ENCODE measurements around the gene ZMYND8. TPM values are rescaled to one million over a fixed set of nuclear protein-coding genes. Genes with fewer than 3 reads are reported as not detected.
A peak's percentile ranks its signal among the peaks of the same experiment; 100 is the strongest.

The ZMYND8 gene
- total and polyA plus RNA-seq, 2 of the 8 experiments (the other 6 are each of a cell fraction or from before 2014, with no cell fraction given) = 50.5 to 163 TPM

- ChIA-PET CTCF (ENCODE audit: partially characterized antibody) (interaction anchor here (0.7 to 6.4 kb wide), 7 partner anchors 9 to 304 kb away, joined by 3 to 71 read pairs (median 3); partner anchors contain the start of gene ZMYND8), POLR2A (ENCODE audit: partially characterized antibody) (interaction anchor here (0.7 to 42.1 kb wide), 6 partner anchors 11 to 145 kb away, joined by 3 to 1191 read pairs (median 3); partner anchors contain the start of gene ZMYND8)
- Histone ChIP-seq H3K14ac (ENCODE audit: insufficient read length) (no peak overlapping the region), H2BK5ac (ENCODE audit: low read depth, low read length) (0 out of 2 replicates have a peak overlapping the region, but pooled peaks have one; percentile 84), H3K4ac (replicated peaks; ENCODE audit: insufficient read length, low read depth, low read length) (no peak overlapping the region), H3K79me1 (ENCODE audit: low read depth, low read length) (no peaks in the 10 kb centered on the region), H2AFZ (ENCODE audit: low read length) (no peak overlapping the region), H3K79me2 (ENCODE audit: control insufficient read depth in 1 of 2, insufficient read depth in 2 of 2, low read length in 2 of 2) (peaks cover 6 to 7% of the 10 kb centered on the region in 2 experiments; a peak in 3 of 4 replicates), H2BK12ac (ENCODE audit: low read depth, low read length) (no peak overlapping the region), H3K4me2 (ENCODE audit: insufficient read depth in 1 of 2, low read depth in 2 of 2, low read length in 2 of 2) (peak overlapping the region in 1 of 2 experiments; percentile 25; a peak in 1 of 4 replicates), H3K23me2 (ENCODE audit: low read depth, low read length) (peaks cover 6% of the 10 kb centered on the region; the same call in 1 of the 2 replicates), H3K4me1 (replicated peaks in 1 of 4; ENCODE audit: control insufficient read depth in 3 of 4, insufficient read depth in 4 of 4, low read length in 3 of 4) (peaks cover 6 to 13% (median 10%) of the 10 kb centered on the region in 4 experiments), H4K8ac (ENCODE audit: extremely low read depth, insufficient read depth, low read length) (no peak overlapping the region), H3K18ac (ENCODE audit: extremely low read depth, low read length) (0 out of 2 replicates have a peak overlapping the region, but pooled peaks have one; percentile 15), H4K91ac (replicated peaks; ENCODE audit: insufficient read length, low read length) (peak overlapping the region; percentile 2), H4K20me1 (replicated peaks in 1 of 2; ENCODE audit: control insufficient read depth in 1 of 2, insufficient read depth in 2 of 2, low read length in 2 of 2) (no peaks in the 10 kb centered on the region), H3K9ac (replicated peaks in 1 of 4; ENCODE audit: extremely low read depth in 1 of 4, low read depth in 3 of 4, low read length in 3 of 4) (no peak overlapping the region), H3K27ac (ENCODE audit: low read depth, low read length) (no peak overlapping the region), H2AK5ac (ENCODE audit: low read depth, low read length) (0 out of 2 replicates have a peak overlapping the region, but pooled peaks have one; percentile 56), H3K4me3 (ENCODE audit: extremely low read depth in 1 of 4, insufficient read depth in 2 of 4, low read depth in 3 of 4, low read length in 4 of 4) (no peak overlapping the region), H2BK20ac (ENCODE audit: low read length) (peak overlapping the region; percentile 29), H4K5ac (ENCODE audit: insufficient read length, low read depth, low read length) (no peak overlapping the region), H3K23ac (ENCODE audit: insufficient read length) (no peak overlapping the region), H2BK120ac (replicated peaks; ENCODE audit: low read depth, low read length) (no peak overlapping the region), H3K56ac (replicated peaks; ENCODE audit: insufficient read length, low read depth, low read length) (no peak overlapping the region), H3K27me3 (replicated peaks in 1 of 4; ENCODE audit: control insufficient read depth in 3 of 4, extremely low read depth in 1 of 4, insufficient read depth in 3 of 4, low read length in 3 of 4) (no peaks in the 10 kb centered on the region), H2BK15ac (ENCODE audit: low read length) (0 out of 2 replicates have a peak overlapping the region, but pooled peaks have one; percentile 53), H3K36me3 (ENCODE audit: control insufficient read depth in 2 of 4, insufficient read depth in 4 of 4, low read length in 3 of 4) (no peaks in the 10 kb centered on the region), H3K9me3 (ENCODE audit: insufficient read depth in 2 of 2, low read depth in 1 of 2, low read length in 1 of 2) (no peaks in the 10 kb centered on the region)
- WGBS, 2 experiments (ENCODE audit: extremely low coverage in 1 of 2, insufficient coverage in 1 of 2, insufficient read length in 1 of 2, insufficient replicate concordance in 2 of 2, low coverage in 1 of 2, low lambda C conversion rate in 2 of 2, missing lambda C conversion rate in 1 of 2) = 77% methylated on average over 2 of the region's 2 CpGs; no CpG with 5 or more reads in 1 of the 2 experiments
- FAIRE-seq = no peak
- DNase-seq (ENCODE audit: low read depth in 1 of 2, low spot score in 2 of 2) = no peak
- TF ChIP-seq USF2 (IDR thresholded peaks at IDR 0.05; ENCODE audit: low read length) (no peak), JUND (IDR thresholded peaks at IDR 0.05; ENCODE audit: low read length) (no peak), CHD2 (IDR thresholded peaks at IDR 0.05; ENCODE audit: low read length) (no peak), CBX5 (IDR thresholded peaks at IDR 0.05; ENCODE audit: low read depth, low read length) (no peak), BCL11A (IDR thresholded peaks at IDR 0.05; ENCODE audit: low read depth in 2 of 2, low read length in 2 of 2) (no peak), PHF8 (conservative IDR thresholded peaks at IDR 0.05; ENCODE audit: low read depth, low read length) (no peak), CREB1 (IDR thresholded peaks at IDR 0.05) (no peak), SRF (IDR thresholded peaks at IDR 0.05; ENCODE audit: low read depth, low read length) (no peak), RNF2 (IDR thresholded peaks at IDR 0.05; ENCODE audit: borderline replicate concordance, low read depth, low read length, missing control alignments, poor library complexity, severe bottlenecking) (no peak), FOSL1 (IDR thresholded peaks at IDR 0.05; ENCODE audit: insufficient read depth, low read depth, low read length) (no peak), E2F6 (IDR thresholded peaks at IDR 0.05) (no peak)
Measured at GRCh38 chr20:47373206-47373733, 16.8 kb upstream of the ZMYND8 start.

Measured in H1 (cell line).